ENCODE data around the gene JARID2. TPM values are rescaled to one million over a fixed set of nuclear protein-coding genes. Genes with fewer than 3 reads are reported as not detected.

Gene JARID2
- total and polyA plus RNA-seq, 9 of the 15 experiments (the other 6 are each of a cell fraction or from before 2014, with no cell fraction given): 5.0 to 29.0 (median 15.6) TPM

- peak; percentile 46 to 57 (median 56) for DNase-seq (ENCODE audit: extremely low read depth in 1 of 4, low spot score in 3 of 4)
- 84% methylated on average over 18 of the region's 18 CpGs for WGBS (ENCODE audit: insufficient coverage, low coverage, missing lambda C conversion rate)
- H3K4me1 ChIP-seq (replicated peaks in 1 of 2; ENCODE audit: control insufficient read depth in 2 of 2, insufficient read depth in 2 of 2, low read length in 2 of 2): peaks cover 23 to 42% of the 10 kb centered on the region in 2 experiments
- no peak for FAIRE-seq
- peak; percentile 42; the same call in 2 of the 3 replicates for ATAC-seq
- H3K36me3 ChIP-seq (ENCODE audit: control insufficient read depth, insufficient read depth, low read length): peaks cover 93% of the 10 kb centered on the region
- CTCF ChIA-PET (ENCODE audit: low intra/inter-chr PET ratio): interaction anchor here (0.5 kb wide), 1 partner anchor 8 kb away, joined by 3 read pairs; no protein-coding TSS in a partner anchor
- no peaks in the 10 kb centered on the region for H3K9me1 ChIP-seq (ENCODE audit: control insufficient read depth, insufficient read depth, low read length)
- no peak overlapping the region; a peak in 1 of 4 replicates for H3K9ac ChIP-seq (ENCODE audit: insufficient read depth in 1 of 2, low read depth in 2 of 2, low read length in 2 of 2)
- H3K9me3 ChIP-seq (replicated peaks; ENCODE audit: control insufficient read depth, insufficient read depth, low read depth, low read length): no peaks in the 10 kb centered on the region
- BruUV-seq (replicated peaks): no TSS peak
- no peaks in the 10 kb centered on the region for H4K20me1 ChIP-seq (replicated peaks; ENCODE audit: control insufficient read depth, insufficient read depth, low read length)
- POLR2A ChIA-PET: no interaction called here
- H3K27ac ChIP-seq (ENCODE audit: extremely low read depth, low read depth, low read length): no peak overlapping the region
- no peak overlapping the region for H3K4me2 ChIP-seq (ENCODE audit: insufficient read depth, low read length)
- peaks cover 7% of the 10 kb centered on the region; the same call in 2 of the 3 replicates for H3K79me2 ChIP-seq (ENCODE audit: control insufficient read depth, insufficient read depth, low read length)
- intact Hi-C loops (cut with micrococcal nuclease): no loop called here
- H3K4me3 ChIP-seq: no peak overlapping the region
- no peak overlapping the region for H2AFZ ChIP-seq (ENCODE audit: low read depth, low read length)
- no peaks in the 10 kb centered on the region for H3K27me3 ChIP-seq (ENCODE audit: control insufficient read depth in 2 of 2, insufficient read depth in 2 of 2, low read length in 2 of 2)
- in situ Hi-C loops (cut with MboI): no loop called here
- TF ChIP-seq EGR1 (conservative IDR thresholded peaks at IDR 0.05): peak; percentile 73
- no peak for TF ChIP-seq CBX3 (IDR thresholded peaks at IDR 0.05; ENCODE audit: borderline replicate concordance in 1 of 2, low read length in 2 of 2)
- peak; percentile 30; the same call in 1 of the 2 replicates for TF ChIP-seq NFIC (IDR thresholded peaks at IDR 0.05)
- TF ChIP-seq SMC3 (conservative IDR thresholded peaks at IDR 0.05; ENCODE audit: insufficient read depth, low read depth, low read length): peak; percentile 42; the same call in 1 of the 2 replicates
- 0 out of 2 replicates have a peak, but pooled peaks have one; percentile 5 for TF ChIP-seq TFAP4 (CRISPR knock-in tag; IDR thresholded peaks at IDR 0.05; ENCODE audit: borderline replicate concordance)
- no peak for TF ChIP-seq ILF3 (IDR thresholded peaks at IDR 0.05; ENCODE audit: borderline replicate concordance)
- TF ChIP-seq CUX1 (CRISPR knock-in tag; IDR thresholded peaks at IDR 0.05): no peak
- peak; percentile 61; the same call in 1 of the 2 replicates for TF ChIP-seq ATF3 (IDR thresholded peaks at IDR 0.05)
- TF ChIP-seq ATF3 (CRISPR knock-in tag; conservative IDR thresholded peaks at IDR 0.05): no peak
- TF ChIP-seq CREBBP (IDR thresholded peaks at IDR 0.05; ENCODE audit: low read depth, low read length): no peak
- TF ChIP-seq PREB (CRISPR knock-in tag; IDR thresholded peaks at IDR 0.05): no peak
- TF ChIP-seq JUNB (CRISPR knock-in tag; conservative IDR thresholded peaks at IDR 0.05): no peak
These were observed 266.3 kb downstream of the JARID2 start for GRCh38 chr6:15512126-15512525.

All from K562 (cell line).